NAMALWA (cell line): Measurements from ENCODE around the gene ARMCX1.
"Not testable (repeated sequence)": the region's sequence is repeated elsewhere in the genome, so short reads cannot be mapped to it uniquely, and the experiment has no call there.

Source experiments
- DNase-seq: peaks from one replicate; pipeline ENCODE4 v3.0.0-alpha.2; 2015; ENCODE audit warnings: low spot score

ARMCX1 gene

GRCh38 chrX:101550362-101550750 lies at the start of gene ARMCX1:
Gene ARMCX1, plus strand, starts transcription at chrX:101550547. Its CDS starts 2,384 bp downstream, at chrX:101552931.
- DNase-seq, result no peak

- not testable (repeated sequence) for DNase-seq
Observed at GRCh38 chrX:101502929-101503328, 47.4 kb upstream of the ARMCX1 start.

- DNase-seq, result no peak
Observed at GRCh38 chrX:101507372-101507771, 43.0 kb upstream of the ARMCX1 start.

DNA sequence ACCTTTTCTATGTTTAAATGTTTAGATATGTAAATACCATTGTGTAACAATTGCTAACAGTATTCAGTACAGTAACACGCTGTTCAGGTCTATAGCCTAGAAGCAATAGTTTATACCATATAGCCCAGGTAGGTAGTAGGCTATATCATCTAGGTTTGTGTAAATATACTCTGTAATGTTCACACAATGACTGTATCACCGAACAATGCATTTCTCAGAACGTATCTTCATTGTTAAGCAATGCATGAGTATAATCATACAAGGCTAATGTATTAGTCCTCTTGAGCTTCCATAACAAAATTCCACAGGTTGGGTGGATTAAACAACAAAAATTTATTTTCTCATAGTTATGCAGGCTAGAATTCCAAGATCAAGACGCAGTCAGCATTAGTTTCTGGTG lies 42.4 kb upstream of the ARMCX1 start:
- no peak for DNase-seq

DNA sequence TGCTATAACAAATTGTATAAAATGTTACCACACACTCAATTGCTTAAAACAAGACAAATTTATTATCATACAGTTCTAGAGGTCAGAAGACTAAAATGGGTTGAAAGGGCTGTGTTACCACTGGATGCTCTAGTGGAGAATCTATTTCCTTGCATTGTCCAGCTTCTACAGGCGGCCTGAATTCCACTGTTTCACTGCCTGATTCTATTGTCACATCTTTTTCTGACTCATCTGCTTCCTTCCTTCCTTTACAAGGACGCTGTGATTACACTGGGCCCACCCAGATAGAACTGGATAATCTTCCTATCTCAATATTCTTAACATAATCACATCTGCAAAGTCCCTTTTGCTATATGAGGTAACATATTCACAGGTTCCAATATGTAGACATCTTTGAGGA lies 19.4 kb upstream of the ARMCX1 start:
- DNase-seq, result no peak

GRCh38 chrX:101539116-101539515 lies 11.2 kb upstream of the ARMCX1 start:
- no peak for DNase-seq

DNA sequence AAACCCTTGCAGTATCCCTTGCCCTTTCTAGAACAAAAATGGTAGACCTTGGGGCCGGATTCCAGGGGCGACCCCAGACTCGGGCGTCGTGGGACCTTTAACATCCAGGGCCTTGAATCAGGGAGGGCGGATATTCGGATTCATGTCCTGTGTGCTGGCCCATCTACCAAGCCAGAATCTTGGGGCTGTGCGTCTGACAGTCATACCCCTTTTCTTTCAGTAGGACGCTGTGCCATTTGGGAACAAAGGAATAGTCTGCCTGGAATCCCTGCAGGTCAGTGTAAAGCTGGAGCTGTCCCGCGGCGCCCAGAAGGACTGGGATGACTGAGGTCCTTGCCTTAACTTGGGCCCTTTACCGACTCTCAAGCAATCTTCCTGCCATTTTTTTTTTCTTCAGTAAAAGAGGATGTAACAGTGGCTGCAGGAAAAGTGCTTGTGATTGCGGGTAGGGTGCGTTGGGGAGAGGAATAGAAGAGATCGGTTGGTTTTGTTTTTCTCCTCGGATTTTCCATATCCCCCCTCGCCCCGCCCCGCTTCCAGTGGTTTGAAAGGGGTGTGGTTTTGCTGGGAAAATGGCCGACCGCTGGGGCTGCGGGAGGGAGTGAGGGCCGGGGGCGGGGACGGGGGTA lies 518 bp downstream of the ARMCX1 start:
- DNase-seq, result no peak

- no peak for DNase-seq
Observed at GRCh38 chrX:101551380-101551767, 1.0 kb downstream of the ARMCX1 start.

- no peak for DNase-seq
Observed at GRCh38 chrX:101552714-101553113, 2.4 kb downstream of the ARMCX1 start.

GRCh38 chrX:101564651-101565050 lies 14.3 kb downstream of the ARMCX1 start:
- DNase-seq, result no peak

GRCh38 chrX:101595739-101596419 lies 45.5 kb downstream of the ARMCX1 start:
- DNase-seq, result peak; percentile 73

GRCh38 chrX:101599592-101599991 lies 49.2 kb downstream of the ARMCX1 start:
- DNase-seq, result not testable (repeated sequence)

- DNase-seq, result no peak
Observed at GRCh38 chrX:101602077-101602476, 51.7 kb downstream of the ARMCX1 start.
